WERI-Rb-1 (cell line): ENCODE data around the gene ENKUR.

ENCODE experiments used
- DNase-seq: peaks from one replicate; pipeline ENCODE4 v3.0.0-alpha.2; 2020
- H3K27ac ChIP-seq: fragments of 250-450 bp; sonication (Bioruptor Pico); 2 replicates; pipeline ENCODE4 v1.5.1; 2020; ENCODE audit warnings: mild to moderate bottlenecking, moderate library complexity
- H3K27me3 ChIP-seq: fragments of 250-450 bp; sonication (Bioruptor Pico); 2 replicates; pipeline ENCODE4 v1.5.1; 2021; ENCODE audit warnings: mild to moderate bottlenecking, low read depth, moderate library complexity; ENCODE audit not compliant: insufficient read depth, severe bottlenecking
- H3K36me3 ChIP-seq: fragments of 250-450 bp; sonication (Bioruptor Pico); 2 replicates; pipeline ENCODE4 v1.5.1; 2020; ENCODE audit warnings: mild to moderate bottlenecking, moderate library complexity
- H3K4me3 ChIP-seq: 2 replicates; pipeline ENCODE4 v1.5.1; 2011; ENCODE audit warnings: low read depth, mild to moderate bottlenecking, control low read depth, low read length
- H3K9me3 ChIP-seq: fragments of 250-450 bp; sonication (Bioruptor Pico); 2 replicates; pipeline ENCODE4 v1.5.1; 2021; ENCODE audit warnings: mild to moderate bottlenecking, moderate library complexity; ENCODE audit not compliant: severe bottlenecking
- TF ChIP-seq, protein P1 (sequence below): IDR thresholded peaks from 2 replicates; pipeline ENCODE4 v1.5.1; 2011; ENCODE audit warnings: low read depth, mild to moderate bottlenecking, control low read depth, inconsistent platforms, low read length

ENKUR gene

GRCh38 chr10:24963521-24964041 is 52.4 kb downstream of the ENKUR start:
- DNase-seq, result no peak
- Histone ChIP-seq H3K9me3 (no peaks in the 10 kb centered on the region), H3K4me3 (no peak overlapping the region)

DNA sequence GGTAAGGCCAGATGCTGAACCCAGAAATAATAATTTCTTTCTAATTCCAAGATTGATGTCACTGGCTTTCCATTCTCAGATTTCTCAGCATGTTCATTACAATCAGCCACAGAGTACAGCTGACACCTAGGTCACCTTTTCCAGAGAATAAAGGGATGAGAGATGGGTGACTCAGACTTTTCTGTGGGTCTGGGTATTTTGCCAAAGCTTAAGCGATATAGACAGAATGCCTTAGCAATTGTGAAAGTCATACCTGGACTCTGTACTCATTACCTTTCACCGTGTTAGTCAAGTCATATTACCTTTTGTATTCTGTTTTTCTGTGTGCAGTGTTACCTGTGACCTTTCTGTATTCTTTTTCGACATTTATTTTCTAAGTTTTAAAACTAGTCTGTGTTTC is 53.0 kb downstream of the ENKUR start:
- H3K36me3 ChIP-seq, result no peaks in the 10 kb centered on the region
- no peaks in the 10 kb centered on the region for H3K27me3 ChIP-seq
- no peak overlapping the region for H3K27ac ChIP-seq
- DNase-seq, result no peak
- H3K4me3 ChIP-seq, result no peak overlapping the region
- TF ChIP-seq, protein P1, sequence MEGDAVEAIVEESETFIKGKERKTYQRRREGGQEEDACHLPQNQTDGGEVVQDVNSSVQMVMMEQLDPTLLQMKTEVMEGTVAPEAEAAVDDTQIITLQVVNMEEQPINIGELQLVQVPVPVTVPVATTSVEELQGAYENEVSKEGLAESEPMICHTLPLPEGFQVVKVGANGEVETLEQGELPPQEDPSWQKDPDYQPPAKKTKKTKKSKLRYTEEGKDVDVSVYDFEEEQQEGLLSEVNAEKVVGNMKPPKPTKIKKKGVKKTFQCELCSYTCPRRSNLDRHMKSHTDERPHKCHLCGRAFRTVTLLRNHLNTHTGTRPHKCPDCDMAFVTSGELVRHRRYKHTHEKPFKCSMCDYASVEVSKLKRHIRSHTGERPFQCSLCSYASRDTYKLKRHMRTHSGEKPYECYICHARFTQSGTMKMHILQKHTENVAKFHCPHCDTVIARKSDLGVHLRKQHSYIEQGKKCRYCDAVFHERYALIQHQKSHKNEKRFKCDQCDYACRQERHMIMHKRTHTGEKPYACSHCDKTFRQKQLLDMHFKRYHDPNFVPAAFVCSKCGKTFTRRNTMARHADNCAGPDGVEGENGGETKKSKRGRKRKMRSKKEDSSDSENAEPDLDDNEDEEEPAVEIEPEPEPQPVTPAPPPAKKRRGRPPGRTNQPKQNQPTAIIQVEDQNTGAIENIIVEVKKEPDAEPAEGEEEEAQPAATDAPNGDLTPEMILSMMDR, result no peak
- H3K9me3 ChIP-seq, result no peaks in the 10 kb centered on the region

More at GRCh38 chr10:24963521-24964041, 52.4 kb downstream of the ENKUR start:
- TF ChIP-seq, protein P1, result no peak
- H3K27me3 ChIP-seq, result no peaks in the 10 kb centered on the region
- no peak overlapping the region for H3K27ac ChIP-seq
- no peaks in the 10 kb centered on the region for H3K36me3 ChIP-seq

- no peak for DNase-seq
- Histone ChIP-seq H3K36me3 (no peaks in the 10 kb centered on the region), H3K27me3 (no peaks in the 10 kb centered on the region), H3K27ac (no peak overlapping the region), H3K4me3 (no peak overlapping the region), H3K9me3 (no peaks in the 10 kb centered on the region)
- TF ChIP-seq, protein P1, result no peak
Measured at GRCh38 chr10:24961582-24961981, 54.4 kb downstream of the ENKUR start.

DNA sequence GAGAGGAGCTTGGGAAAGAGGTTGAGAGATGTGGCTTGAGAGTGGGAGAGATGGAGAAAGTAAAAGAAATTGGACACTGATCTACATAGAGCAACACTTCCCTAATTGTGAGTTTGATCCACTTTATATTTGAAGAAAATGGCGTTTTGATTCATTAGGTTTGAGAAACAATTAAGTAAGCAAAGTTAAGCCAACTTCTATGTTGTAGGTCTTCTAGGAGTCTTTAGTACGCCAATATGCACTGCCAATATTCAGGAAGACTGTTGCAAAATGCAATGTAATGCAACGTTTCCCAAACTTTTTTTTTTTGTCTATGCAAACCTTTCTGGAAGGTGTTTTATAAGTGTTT is 56.6 kb downstream of the ENKUR start:
- Histone ChIP-seq H3K27me3 (no peaks in the 10 kb centered on the region), H3K27ac (no peak overlapping the region), H3K9me3 (no peaks in the 10 kb centered on the region), H3K36me3 (no peaks in the 10 kb centered on the region), H3K4me3 (no peak overlapping the region)
- TF ChIP-seq, protein P1, result no peak
- DNase-seq, result no peak

DNA sequence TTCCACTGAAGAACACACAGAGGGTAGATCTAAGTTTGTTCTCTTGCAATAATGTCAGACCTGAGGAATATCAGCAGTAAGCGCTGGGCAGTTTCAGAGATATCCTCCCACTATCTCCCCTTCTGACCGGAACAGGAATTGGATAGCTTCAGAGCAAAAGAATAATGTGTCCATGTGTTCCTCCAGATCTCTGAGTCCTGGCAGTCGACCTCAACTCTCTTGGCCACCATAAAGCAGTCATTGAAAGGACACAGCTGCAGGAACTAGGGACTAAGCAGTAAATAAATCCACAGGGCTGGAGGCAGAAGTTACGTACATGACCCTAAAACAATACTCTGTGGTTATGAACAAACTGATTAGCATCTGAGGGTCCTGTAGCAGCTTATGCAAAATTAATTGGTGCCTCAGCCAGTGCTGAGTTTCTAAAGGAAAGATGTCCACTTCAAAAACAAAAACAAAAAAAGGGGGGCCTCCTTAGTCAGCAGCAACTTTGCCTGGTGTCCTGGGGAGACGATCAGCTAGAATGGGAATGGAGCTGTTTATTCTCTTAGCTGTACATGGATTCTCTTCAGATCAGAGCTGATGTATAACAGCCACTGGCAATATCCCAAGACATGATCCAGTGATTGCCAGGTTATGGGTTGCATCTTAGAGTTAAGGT is 57.1 kb downstream of the ENKUR start:
- Histone ChIP-seq H3K36me3 (no peaks in the 10 kb centered on the region), H3K9me3 (no peaks in the 10 kb centered on the region), H3K27me3 (no peaks in the 10 kb centered on the region), H3K4me3 (no peak overlapping the region), H3K27ac (no peak overlapping the region)
- TF ChIP-seq, protein P1, result no peak
- no peak for DNase-seq
